ENCODE results near the gene COL23A1.

DNA sequence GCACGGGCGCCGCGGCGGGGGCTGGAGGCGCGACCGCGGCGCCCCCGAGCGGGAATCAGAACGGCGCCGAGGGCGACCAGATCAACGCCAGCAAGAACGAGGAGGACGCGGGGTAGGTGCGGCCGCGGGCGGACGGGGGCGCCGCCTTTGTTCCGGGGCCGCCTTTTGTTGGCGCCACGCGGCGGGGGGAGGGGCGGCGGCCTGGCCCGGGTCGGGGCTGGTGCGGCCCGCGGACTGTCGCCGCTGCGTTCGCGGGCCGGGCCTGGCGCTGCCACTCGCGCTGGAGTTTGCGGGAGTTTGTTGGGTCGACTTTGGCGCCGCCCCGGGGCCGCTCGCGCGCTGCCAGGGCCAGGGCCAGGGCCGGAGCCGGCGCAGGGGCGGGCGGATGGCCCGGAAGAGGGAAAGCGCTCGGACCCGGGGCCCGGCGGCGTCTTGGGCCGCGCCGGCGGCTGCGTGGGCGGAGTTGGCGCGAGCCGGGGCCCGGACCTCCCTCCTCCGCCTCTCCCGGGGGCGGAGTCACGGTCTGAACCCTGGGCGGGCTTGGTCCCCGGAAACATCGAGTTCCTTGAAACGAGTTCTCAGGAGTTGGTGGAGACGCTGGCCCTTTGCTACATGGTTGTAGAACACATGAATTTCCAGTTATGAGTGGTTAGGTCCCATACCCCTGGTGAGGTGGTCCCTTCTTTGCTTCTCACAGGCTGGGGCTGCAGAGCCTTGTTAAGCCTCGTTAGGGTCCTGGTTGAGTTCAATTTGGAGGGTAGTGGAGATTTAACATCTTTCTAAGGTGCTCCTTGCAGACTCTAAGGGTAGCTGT lies 385.1 kb downstream of the COL23A1 start:
- TF ChIP-seq, protein P1, sequence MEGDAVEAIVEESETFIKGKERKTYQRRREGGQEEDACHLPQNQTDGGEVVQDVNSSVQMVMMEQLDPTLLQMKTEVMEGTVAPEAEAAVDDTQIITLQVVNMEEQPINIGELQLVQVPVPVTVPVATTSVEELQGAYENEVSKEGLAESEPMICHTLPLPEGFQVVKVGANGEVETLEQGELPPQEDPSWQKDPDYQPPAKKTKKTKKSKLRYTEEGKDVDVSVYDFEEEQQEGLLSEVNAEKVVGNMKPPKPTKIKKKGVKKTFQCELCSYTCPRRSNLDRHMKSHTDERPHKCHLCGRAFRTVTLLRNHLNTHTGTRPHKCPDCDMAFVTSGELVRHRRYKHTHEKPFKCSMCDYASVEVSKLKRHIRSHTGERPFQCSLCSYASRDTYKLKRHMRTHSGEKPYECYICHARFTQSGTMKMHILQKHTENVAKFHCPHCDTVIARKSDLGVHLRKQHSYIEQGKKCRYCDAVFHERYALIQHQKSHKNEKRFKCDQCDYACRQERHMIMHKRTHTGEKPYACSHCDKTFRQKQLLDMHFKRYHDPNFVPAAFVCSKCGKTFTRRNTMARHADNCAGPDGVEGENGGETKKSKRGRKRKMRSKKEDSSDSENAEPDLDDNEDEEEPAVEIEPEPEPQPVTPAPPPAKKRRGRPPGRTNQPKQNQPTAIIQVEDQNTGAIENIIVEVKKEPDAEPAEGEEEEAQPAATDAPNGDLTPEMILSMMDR (IDR thresholded peaks at IDR 0.05) = no peak
- TF ChIP-seq POLR2A (IDR thresholded peaks at IDR 0.05) (peak in 1 of 2 donors; percentile 41), POLR2AphosphoS5 (IDR thresholded peaks at IDR 0.05) (peak; percentile 49)

All from gastroesophageal sphincter (tissue), 3 donors.